Forelimb muscle (tissue), 1 donor: Measurements from ENCODE around the gene CBLL1. TPM values are rescaled to one million over a fixed set of nuclear protein-coding genes. Genes with fewer than 3 reads are reported as not detected.

ENCODE experiments used
- DNase-seq: peaks from one replicate; pipeline ENCODE4 v3.0.0-alpha.2; 2013; ENCODE audit warnings: low read depth
- polyA plus RNA-seq: library from polyadenylated mRNA; unstranded; fragments of 120-200 nt; gene quantifications from one replicate; pipeline ENCODE4 v1.2.1, GENCODE V29; 2013; ENCODE audit not compliant: insufficient read length

CBLL1 gene
- polyA plus RNA-seq, 1 donor, result 19.3 TPM

DNA sequence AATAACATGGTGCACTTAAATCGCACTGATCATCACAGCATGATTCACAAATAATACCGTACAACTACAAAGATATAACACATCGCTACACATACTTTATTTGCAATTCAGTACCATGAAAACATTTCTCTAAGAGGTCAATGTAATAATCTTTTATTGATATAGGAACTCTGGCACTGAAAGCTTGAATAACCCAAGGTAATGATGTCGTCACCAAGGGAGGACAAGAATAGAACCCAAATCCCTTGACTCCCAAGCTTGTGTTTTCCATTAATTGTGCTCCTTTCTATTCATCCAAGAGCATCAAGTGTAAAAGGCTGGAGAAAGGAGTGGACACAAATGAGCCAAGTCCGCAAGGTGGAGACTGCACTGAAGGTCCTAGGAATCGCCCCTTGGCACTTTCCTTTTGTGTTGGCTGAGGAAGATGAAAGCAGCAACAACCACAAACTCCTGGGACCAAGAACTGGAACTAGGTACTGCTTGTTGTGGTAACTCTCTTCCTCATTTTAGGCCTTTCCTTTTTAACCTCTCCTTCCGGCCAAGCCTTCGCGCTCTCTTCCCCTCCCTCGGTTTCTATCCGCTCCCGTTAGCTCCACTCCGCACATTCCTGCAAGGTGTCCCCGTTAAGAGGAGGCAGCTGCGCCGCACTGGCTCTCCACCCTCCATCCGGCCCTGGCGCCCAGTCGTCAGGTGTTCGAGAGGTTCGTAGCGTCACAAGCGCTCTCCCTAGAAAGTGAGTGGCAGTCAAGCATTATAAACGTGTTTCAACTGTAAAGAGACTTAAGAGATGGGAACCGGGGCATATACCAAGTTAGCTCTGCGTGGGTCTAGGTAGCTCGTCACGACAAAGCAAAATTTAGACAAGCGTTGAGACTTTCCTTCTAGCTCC, 1.0 kb upstream of the CBLL1 start:
- no peak for DNase-seq

GRCh38 chr7:107744345-107744750, 406 bp downstream of the CBLL1 start:
- DNase-seq, result no peak

DNA sequence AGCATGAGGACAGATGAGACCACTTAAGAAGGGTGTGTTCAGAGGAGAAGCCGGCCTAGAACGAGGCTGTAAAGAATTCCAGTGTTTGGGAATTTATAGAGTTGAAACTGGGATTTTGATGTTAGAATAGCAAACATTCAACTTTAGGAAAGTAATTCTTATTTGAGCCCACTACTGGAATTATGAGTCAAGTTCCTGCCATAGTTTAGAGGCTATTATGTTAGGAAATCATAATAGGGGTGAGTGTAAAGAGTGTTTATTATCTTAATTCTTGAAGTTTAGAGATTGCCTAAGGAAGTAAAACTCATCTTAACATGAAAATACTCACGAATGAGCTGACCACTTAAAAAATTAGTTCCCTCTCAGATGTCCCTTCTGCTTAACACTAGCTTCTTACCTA, 2.1 kb downstream of the CBLL1 start:
- no peak for DNase-seq

DNA sequence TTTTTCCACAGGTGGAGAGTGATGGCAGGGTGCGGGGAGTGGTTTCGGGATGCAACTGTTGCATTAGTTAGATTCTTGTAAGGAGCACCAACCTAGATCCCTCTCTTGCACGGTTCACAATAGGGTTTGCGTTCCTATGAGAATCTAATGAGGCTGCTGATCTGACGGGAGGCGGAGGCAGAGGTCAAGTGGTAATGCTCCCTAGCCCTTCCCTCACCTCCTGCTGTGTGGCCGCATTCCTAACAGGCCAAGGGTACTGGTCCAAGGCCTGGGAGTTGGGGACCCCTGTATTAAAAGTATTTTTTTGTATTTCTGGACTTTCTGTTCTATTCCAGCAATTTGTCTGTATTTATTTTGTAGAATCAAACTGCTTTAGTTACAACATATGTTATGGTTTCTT, 7.2 kb downstream of the CBLL1 start:
- no peak for DNase-seq

DNA sequence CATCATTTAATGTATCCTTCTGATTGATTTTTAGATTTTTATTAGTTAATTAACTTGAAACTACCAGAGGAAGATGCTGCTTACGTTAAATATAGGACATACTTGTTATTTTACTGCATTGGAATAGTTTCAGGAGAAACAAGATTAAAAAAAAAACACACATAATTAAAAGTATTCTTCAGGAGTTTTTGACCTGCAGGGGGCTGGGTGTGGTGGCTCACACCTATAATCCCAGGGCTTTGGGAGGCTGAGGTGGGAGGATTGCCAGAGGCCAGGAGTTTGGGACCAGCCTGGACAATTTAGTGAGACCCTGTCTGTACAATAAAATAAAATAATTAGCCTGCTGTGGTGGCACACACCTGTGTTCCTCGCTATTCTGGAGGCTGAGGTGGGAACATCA, 10.7 kb downstream of the CBLL1 start:
- no peak for DNase-seq

GRCh38 chr7:107758667-107759066, 14.7 kb downstream of the CBLL1 start:
- DNase-seq, result no peak

GRCh38 chr7:107767391-107767790, 23.4 kb downstream of the CBLL1 start:
- DNase-seq, result no peak

DNA sequence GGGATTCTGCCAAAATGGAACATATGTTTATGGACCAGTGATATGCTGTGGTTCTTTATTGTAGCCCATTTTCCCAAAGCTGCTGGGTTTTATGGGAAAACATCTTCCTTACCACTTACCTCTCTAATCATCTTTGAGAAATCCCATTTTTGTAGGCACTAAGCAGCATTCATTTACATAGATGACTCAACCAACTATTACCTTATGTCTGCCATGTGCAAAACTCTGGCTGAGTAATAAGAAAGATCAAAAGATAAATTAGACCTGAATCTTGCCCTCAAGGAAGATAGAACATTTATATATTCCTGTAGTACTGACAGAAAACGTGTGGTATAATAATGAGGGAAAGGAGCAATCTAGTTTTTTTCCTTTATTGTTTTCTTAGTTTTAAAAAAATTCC, 24.3 kb downstream of the CBLL1 start:
- no peak for DNase-seq

DNA sequence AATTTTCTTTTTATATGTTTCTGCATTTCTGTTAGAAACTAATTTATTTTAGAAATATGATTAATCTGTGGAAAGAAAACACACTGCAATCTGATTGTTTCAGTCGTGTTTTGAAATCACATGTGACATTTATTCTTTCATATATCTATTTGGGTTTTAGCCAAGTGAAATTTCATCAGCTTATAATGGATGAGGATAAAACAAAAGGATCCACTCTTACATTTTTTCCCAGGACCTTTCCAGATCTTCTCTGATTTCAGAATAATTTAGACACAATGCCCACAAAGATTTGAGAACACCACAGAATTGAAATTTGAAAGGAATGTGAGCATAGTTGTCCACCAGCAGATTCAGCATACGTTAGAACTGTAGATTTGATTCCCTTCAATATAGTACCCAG, 29.1 kb downstream of the CBLL1 start:
- DNase-seq, result no peak

GRCh38 chr7:107777702-107778101, 33.8 kb downstream of the CBLL1 start:
- DNase-seq, result no peak

DNA sequence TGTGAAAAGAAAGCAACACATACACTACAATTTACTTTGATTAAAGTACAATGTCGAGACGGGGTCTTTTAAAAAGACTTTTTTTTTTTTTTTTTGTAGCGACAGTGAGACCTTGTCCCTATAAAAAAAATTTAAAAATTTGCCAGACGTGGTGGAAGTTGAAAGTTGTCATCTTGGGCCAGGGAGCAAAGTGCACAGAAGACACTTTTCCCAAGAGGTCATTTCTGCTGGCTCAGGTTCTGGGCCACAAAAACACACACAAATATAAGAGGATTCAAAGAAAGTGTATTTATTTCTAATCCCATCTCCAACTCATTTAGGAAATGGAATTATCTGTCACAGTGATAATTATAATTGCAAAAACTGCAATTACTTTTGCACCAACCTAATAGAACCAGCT, 34.3 kb downstream of the CBLL1 start:
- DNase-seq, result no peak

DNA sequence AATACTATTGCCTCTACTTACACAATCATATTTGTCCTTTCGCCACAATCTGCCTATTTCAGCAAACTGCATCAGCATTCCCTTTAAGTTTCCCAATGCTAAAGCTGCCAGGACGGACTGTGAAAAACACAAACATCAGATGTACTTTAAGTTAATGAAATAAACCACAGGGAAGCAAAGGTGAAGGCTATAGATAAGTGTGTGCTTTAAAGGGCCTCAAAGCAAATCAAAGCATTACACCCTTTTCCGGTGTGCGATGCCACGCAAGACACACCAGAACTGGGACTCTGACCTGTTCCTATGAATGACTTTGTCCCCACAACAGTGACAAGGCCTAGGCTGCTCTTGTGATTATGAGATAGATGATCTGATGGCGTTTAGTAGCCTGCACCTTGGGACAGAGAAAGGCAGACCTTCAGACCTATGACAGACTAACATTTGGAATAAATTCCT, 35.7 kb downstream of the CBLL1 start:
- no peak for DNase-seq

DNA sequence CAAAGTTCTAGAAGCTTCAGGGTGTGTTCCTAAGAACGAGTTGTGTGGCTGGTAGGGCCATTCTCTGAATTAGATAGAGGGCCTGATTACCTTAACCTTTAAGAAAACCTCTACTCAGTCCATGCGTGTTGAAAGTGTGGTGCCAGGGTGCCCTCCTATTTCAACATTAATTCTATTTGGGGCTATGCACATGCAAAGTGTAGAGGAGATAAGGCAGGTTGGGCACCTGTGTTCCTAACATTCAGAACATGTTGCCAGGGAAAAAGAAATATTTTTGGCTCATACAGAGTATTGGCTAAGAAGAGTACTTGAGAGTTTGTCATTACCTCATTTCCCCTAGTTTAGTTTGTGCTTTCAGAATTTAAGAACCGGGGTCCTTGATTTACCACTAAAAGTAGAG, 38.4 kb downstream of the CBLL1 start:
- no peak for DNase-seq

DNA sequence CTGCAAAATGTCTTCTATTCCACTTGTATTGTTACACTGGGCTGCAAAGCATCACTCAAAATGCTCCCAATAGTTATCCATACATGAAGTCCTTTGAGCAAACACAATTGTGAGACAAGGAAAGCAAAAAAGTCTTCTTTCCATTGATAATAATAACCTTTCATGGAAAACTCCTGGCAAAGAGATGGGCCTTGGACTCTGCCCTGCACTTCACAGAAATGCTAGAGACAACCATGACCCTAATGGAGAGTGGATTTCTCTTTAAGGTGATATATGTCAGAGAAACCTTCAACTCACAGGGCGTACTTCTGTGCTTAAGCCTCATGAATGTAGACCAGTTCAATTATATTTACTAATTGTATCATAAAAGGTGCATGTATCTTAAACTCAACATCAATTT, 39.7 kb downstream of the CBLL1 start:
- DNase-seq, result no peak

DNA sequence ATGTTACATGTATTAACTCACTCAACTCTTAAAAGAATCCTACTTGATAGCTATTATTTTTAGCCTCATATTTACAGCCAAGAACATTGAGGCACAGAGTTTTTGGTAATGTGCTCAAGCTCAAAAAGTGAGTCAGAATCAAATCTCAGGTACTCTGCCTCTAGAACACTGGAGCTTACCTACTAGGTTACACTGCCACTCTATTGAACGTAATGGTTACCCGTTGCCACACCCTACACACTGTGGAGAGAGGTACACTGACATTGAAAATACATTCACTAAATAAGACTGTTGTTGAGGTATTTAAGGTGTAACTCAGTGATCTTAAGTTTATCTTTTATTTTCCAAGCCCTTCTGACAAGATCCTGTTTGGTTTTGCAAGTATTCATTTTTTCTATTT, 41.2 kb downstream of the CBLL1 start:
- no peak for DNase-seq

GRCh38 chr7:107785926-107786325, 42.0 kb downstream of the CBLL1 start:
- DNase-seq, result no peak

DNA sequence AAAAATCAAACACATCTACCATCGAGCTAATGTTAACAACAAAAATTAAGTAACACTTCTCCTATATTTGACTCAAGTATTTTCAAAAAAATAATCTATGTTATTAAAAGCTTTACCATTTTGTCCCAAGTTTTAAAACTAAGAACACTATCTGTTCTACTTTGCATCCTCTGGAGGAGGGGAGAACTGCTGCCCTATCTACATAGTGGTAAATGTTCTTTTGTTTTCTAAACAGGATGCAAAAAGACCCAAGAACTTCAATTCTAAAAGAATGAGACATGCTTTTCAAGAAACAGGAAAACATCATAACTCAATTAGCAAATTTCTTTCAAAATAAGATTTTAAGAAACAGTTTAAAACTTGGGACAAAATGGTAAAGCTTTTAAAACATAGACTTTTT, 44.3 kb downstream of the CBLL1 start:
- DNase-seq, result no peak

DNA sequence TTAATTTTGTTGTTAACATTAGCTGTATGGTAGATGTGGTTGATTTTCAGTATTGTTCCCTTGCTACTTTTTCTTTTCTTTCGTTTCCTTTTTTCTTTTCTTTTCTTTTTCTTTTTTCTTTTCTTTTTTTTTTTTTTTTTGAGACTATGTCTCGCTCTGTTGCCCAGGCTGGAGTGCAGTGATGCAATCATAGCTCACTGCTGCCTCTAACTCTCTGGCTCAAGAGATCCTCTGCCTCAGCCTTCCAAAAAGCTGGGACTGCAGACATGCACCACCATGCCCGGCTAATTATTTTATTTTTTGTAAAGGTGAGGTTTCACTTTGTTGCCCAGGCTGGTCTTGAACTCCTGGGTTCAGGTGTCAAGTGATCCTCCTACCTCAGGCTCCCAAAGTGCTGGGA, 44.7 kb downstream of the CBLL1 start:
- DNase-seq, result no peak

DNA sequence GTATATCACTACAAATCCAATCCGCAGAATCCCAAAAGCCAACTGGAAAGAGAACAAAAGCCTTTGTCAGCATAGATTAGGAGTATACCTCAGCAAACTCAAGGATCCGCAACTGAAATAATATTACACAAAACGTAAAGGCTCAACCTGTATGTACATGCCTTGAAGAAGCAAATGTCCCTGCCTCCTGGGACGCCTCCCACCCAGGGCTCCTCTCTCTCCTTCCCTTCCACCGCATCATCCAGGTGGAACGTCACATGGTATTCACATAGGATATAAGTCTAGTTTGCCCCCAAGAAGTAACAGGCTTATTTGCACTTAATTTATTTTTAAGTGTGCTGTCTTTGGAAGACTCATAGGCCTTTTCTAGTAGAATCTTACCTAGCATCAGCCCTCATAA, 45.7 kb downstream of the CBLL1 start:
- no peak for DNase-seq

DNA sequence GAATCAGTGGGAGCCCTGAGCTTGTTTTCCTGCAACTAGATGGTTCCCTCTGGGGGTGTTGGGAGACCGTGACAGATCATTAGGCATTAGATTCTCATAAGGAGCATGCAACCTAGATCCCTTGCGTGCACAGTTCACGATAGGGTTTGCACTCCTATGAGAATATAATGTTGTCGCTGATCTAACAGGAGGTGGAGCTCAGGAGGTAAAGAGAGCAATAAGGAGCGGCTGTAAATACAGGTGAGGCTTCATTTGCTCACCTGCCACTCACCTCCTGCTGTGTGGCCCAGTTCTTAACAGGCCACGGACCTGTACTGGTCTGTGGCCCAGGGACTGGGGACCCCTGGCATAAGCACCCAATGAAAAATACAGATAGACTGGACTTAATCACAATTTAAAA, 48.4 kb downstream of the CBLL1 start:
- no peak for DNase-seq

GRCh38 chr7:107799647-107800264, 55.8 kb downstream of the CBLL1 start:
- no peak for DNase-seq

- DNase-seq, result no peak
Observed at GRCh38 chr7:107803009-107803610, 59.2 kb downstream of the CBLL1 start, which contains the start of gene SLC26A3. Gene SLC26A3 (minus strand): TSS chr7:107803223. CDS start chr7:107794509, 8,714 bp downstream.

- no peak for DNase-seq
Observed at GRCh38 chr7:107809179-107809578, 65.2 kb downstream of the CBLL1 start.
